Fibroblast of mammary gland (primary cell): ENCODE results near the gene MNX1.

Experiments
- DNase-seq: peaks from one replicate; pipeline ENCODE4 v3.0.0-alpha.2; 2010; ENCODE audit warnings: low read depth
- H3K4me3 ChIP-seq: 2 replicates; pipeline ENCODE4 v1.5.1; 2011; ENCODE audit warnings: low read depth, mild to moderate bottlenecking, low read length, moderate library complexity; ENCODE audit not compliant: control insufficient read depth
- TF ChIP-seq, protein P1 (sequence below): conservative IDR thresholded peaks from 2 replicates; pipeline ENCODE4 v1.5.1; 2011; ENCODE audit warnings: low read depth, low read length, inconsistent platforms; ENCODE audit not compliant: control insufficient read depth, insufficient read depth

MNX1 gene

DNA sequence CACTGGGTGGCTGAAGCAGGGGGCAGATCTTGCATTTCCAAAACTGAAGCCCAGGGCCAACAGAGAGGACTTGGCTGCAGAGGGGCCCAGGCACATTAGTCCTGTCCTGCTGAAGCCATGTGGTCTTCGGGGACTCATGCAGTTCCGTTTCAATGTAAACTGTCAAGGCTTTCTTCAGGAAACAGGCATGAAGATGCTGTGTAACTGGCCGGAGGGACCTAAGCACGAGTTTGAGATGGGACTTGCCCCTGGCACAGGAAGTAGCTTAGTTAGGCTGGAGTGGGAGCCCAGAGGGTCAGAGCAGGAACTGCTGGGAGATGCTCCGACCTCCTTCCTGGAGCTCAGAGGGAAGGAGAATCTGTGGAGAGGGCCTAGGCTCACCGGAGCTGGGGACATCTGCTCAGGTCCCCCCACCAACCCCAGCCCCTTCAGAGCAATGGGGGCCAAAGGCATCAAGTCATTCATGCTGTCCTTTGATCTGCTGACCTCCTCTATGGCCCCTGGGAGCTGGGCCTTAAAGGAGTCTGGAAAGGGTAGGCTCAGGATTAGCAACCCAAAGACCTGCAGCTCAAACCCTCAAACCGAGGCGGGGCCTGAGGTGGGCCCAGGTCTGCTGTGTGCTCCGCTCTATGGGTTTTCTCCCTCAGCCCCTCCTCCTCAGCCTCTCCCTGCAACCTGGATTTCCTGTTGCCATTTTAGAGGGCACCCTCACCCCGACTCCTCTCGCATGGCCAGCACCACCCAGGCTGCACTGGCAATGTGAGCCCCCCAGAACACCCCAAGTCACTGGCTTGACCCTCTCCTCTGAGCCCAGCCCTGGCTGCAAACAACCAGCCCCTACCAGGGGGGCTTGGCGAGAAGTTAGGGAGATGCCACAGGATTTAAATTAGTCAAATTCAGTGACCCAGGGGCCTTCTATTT lies 4.4 kb upstream of the MNX1 start:
- DNase-seq = no peak
- TF ChIP-seq, protein P1, sequence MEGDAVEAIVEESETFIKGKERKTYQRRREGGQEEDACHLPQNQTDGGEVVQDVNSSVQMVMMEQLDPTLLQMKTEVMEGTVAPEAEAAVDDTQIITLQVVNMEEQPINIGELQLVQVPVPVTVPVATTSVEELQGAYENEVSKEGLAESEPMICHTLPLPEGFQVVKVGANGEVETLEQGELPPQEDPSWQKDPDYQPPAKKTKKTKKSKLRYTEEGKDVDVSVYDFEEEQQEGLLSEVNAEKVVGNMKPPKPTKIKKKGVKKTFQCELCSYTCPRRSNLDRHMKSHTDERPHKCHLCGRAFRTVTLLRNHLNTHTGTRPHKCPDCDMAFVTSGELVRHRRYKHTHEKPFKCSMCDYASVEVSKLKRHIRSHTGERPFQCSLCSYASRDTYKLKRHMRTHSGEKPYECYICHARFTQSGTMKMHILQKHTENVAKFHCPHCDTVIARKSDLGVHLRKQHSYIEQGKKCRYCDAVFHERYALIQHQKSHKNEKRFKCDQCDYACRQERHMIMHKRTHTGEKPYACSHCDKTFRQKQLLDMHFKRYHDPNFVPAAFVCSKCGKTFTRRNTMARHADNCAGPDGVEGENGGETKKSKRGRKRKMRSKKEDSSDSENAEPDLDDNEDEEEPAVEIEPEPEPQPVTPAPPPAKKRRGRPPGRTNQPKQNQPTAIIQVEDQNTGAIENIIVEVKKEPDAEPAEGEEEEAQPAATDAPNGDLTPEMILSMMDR = no peak
- H3K4me3 ChIP-seq = no peak overlapping the region

DNA sequence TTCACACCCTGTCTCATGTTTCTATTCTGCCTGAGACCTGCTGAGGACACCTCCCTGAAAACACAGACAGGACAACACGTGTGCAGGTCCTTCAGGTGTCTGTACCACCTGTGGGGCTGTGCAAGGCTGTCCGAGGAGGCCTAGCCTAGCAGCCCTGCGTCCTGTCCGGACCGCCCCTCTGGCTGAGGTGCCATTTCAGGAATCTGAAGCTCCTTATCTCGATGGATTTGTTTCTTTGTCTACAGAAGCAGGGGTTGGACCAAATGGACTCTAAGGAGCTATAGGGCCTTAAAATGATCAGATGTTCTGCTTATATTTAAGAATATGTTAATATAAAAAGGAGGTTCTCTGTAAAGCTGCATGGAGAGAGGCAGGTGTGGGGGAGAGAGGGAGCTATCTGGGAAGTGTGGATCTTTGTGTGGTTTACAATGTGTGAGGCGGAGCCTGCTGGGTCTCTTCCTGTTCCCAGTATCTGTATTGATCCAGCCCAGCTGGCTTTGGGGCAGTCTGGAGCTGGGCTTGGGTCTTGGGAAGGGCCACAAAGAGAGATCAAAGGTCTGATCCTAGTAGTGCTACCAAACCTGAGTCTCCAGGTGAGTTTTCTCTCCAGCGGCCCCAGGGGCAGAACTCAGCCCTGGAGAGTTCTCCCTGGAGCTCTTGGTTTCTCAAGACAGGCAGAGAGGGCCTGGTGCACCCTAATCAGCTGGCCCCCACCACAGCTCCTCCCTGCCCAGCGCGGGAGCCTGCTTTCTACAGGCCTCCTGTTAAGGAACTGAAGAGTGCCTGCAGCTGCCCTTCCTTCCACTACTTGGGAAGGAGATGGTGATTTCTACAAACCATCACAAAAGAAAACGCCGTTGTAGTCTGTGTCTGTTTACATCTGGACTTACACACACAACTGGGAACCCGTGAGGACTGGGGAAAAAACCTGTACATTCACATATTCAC lies 3.4 kb upstream of the MNX1 start:
- no peak overlapping the region for H3K4me3 ChIP-seq
- DNase-seq = no peak
- TF ChIP-seq, protein P1 = no peak

DNA sequence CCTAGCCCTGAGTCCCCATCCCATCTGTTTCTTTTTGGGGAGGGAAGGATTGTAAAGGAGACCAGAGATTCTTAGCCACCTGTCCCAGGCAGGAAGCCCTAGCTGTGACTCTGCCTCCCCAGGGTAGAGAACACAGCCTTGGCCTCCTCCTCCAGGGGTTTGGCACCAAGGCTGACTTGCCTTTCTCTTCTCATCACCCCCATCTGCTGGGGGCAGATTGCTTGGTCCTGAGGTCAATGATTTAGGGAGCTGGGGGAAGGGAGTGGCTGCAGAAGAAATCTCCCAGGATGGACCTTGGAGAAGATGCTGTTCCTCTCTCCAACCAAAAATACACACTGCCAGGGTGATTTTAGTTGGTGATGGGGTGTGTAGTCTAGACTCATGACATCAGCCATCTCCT lies 2.6 kb upstream of the MNX1 start:
- H3K4me3 ChIP-seq = no peak overlapping the region
- DNase-seq = no peak
- TF ChIP-seq, protein P1 = no peak

DNA sequence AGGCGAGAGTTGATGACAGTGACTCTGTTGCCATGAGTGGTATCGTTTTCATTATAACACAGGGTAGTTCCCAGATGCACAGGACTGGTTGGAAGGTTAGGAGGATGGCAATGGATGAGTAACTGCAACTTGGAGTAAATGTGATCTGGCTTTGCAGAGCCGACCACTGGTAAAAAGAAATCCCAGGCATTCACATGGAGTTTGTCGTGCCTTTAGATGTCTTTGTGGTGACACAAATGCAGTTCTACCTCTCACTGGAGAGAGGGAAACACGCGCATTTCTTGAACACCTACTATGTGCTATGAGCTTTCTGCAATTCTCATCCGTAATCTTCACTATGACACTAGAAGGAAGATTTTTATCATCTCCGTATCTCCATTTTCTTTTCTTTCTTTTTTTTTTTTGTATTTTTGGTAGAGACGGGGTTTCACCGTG lies 1.7 kb upstream of the MNX1 start:
- TF ChIP-seq, protein P1 = no peak
- no peak for DNase-seq
- H3K4me3 ChIP-seq = no peak overlapping the region

DNA sequence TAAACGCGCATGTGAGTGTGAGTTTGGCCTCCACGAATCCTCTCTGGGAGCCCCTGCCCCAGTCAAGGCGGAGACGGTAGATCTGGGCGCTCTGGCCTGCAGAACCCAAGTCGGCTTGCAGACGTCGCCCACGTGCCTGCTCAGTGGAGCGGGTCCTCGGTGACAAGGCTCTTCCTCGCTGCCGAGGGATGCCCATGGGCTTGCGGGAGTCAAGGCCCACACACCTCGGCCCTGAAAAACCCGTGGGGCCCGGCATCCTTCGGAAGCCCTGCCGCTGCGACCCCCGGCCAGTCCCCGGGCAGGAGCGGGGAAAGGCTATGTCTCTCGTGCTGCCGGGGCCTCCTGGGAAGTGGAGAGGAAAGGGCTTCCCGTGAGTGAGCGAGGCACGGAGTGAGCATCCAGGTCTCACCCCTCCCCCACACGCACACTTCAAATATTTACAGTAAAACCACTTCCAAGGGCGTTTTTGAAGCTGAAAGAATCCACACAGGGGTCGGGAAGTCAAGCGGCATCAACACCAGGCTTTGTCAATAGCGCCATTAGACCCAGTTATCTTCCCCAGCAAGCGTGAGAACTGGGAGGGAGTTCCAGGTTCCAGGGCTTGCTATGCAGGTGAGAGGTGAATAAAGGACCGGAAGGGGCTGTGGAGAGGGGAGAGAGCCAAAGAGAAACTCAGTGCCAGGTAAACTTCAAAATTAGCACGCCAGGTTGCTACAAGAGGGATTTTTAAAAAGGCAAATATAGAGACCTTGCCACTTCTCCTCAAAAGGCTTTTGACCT lies 1.1 kb upstream of the MNX1 start:
- no peak for DNase-seq
- H3K4me3 ChIP-seq = no peak overlapping the region

More for the DNA sequence above, 1.1 kb upstream of the MNX1 start:
- TF ChIP-seq, protein P1 = no peak
